ENCODE results near the gene DNAJA4.

The DNAJA4 gene

GRCh38 chr15:78260489-78260888, 3.9 kb upstream of the DNAJA4 start:
- DNase-seq (ENCODE audit: extremely low spot score), result no peak
- ChIA-PET CTCF (interaction anchor here (1.0 to 1.5 kb wide), 2 partner anchors 34 to 65 kb away, joined by 4 to 6 read pairs; no protein-coding TSS in a partner anchor), POLR2A (interaction anchor here (0.7 kb wide), 1 partner anchor 12 kb away, joined by 3 read pairs; no protein-coding TSS in a partner anchor)
- no peak for TF ChIP-seq CTCF (IDR thresholded peaks at IDR 0.05; ENCODE audit: control extremely low read depth, extremely low read depth, low read depth, missing control alignments)

GRCh38 chr15:78261062-78261461, 3.3 kb upstream of the DNAJA4 start:
- ChIA-PET CTCF (interaction anchor here (1.0 kb wide), 1 partner anchor 65 kb away, joined by 4 read pairs; no protein-coding TSS in a partner anchor), POLR2A (no interaction called here)
- no peak for TF ChIP-seq CTCF (IDR thresholded peaks at IDR 0.05; ENCODE audit: control extremely low read depth, extremely low read depth, low read depth, missing control alignments)
- no peak for DNase-seq (ENCODE audit: extremely low spot score)

- DNase-seq (ENCODE audit: extremely low spot score), result no peak
- no peak for TF ChIP-seq CTCF (IDR thresholded peaks at IDR 0.05; ENCODE audit: control extremely low read depth, extremely low read depth, low read depth, missing control alignments)
- POLR2A ChIA-PET, result interaction anchor here (0.6 kb wide), 2 partner anchors 20 to 101 kb away, joined by 4 read pairs; no protein-coding TSS in a partner anchor
- CTCF ChIA-PET, result interaction anchor here (1.2 to 1.3 kb wide), 2 partner anchors 23 to 36 kb away, joined by 3 to 6 read pairs; partner anchors contain the start of gene SKIC8
Observed at GRCh38 chr15:78263351-78263781, 996 bp upstream of the DNAJA4 start.

GRCh38 chr15:78263907-78264303, 457 bp upstream of the DNAJA4 start:
- no peak for TF ChIP-seq CTCF (IDR thresholded peaks at IDR 0.05; ENCODE audit: control extremely low read depth, extremely low read depth, low read depth, missing control alignments)
- DNase-seq (ENCODE audit: extremely low spot score), result no peak
- CTCF ChIA-PET, result interaction anchor here (1.3 kb wide), 1 partner anchor 36 kb away, joined by 3 read pairs; the partner anchor contains the start of gene SKIC8
- POLR2A ChIA-PET, result interaction anchor here (0.6 to 2.6 kb wide), 3 partner anchors 133 to 301 kb away, joined by 3 to 7 read pairs (median 4); partner anchors contain the start of genes CHRNA5 and CIB2

GRCh38 chr15:78265137-78265460, 737 bp downstream of the DNAJA4 start:
- DNase-seq (ENCODE audit: extremely low spot score), result no peak
- ChIA-PET CTCF (interaction anchor here (0.9 to 1.8 kb wide), 9 partner anchors 9 to 177 kb away, joined by 3 to 8 read pairs (median 3); partner anchors contain the start of gene SKIC8), POLR2A (interaction anchor here (2.6 kb wide), 1 partner anchor 134 kb away, joined by 7 read pairs; the partner anchor contains the start of gene CIB2)
- TF ChIP-seq CTCF (IDR thresholded peaks at IDR 0.05; ENCODE audit: control extremely low read depth, extremely low read depth, low read depth, missing control alignments), result no peak

- POLR2A ChIA-PET, result interaction anchor here (0.6 to 2.6 kb wide), 2 partner anchors 135 to 246 kb away, joined by 3 to 7 read pairs; partner anchors contain the start of gene CIB2
- no peak for DNase-seq (ENCODE audit: extremely low spot score)
- CTCF ChIA-PET, result interaction anchor here (0.7 to 1.8 kb wide), 15 partner anchors 8 to 307 kb away, joined by 3 to 8 read pairs (median 3); partner anchors contain the start of gene SKIC8
- TF ChIP-seq CTCF (IDR thresholded peaks at IDR 0.05; ENCODE audit: control extremely low read depth, extremely low read depth, low read depth, missing control alignments), result no peak
Observed at GRCh38 chr15:78265752-78266224, 1.4 kb downstream of the DNAJA4 start.

Data from GM10248 (cell line).